ENCODE data around the gene KAT7. TPM values are rescaled to one million over a fixed set of nuclear protein-coding genes. Genes with fewer than 3 reads are reported as not detected.

The KAT7 gene
- total and polyA plus RNA-seq, 2 of the 8 experiments (the other 6 are each of a cell fraction or from before 2014, with no cell fraction given): 90.9 to 139 TPM

DNA sequence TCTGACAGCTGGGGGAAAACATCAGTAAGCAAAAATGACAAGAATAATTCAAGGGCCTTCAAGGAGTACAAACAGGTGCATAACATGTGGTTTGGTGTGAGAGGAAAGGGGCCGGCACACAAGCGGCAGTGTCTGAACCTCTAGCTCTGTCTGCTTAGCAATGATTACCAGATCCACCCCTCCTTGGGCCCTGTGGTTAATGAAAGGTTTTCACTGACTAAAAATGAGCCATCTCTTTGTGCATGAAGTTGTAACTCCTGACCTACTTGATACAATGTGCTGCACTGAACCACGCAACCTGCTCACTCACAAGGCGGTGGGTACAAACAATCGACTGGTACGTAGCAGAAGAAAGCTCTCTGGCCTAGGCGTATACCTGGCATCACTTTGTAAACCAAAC lies 39.7 kb upstream of the KAT7 start:
- CTCF ChIA-PET (ENCODE audit: partially characterized antibody): interaction anchor here (1.1 kb wide), 1 partner anchor 45 kb away, joined by 3 read pairs; no protein-coding TSS in a partner anchor
- H4K91ac ChIP-seq (replicated peaks; ENCODE audit: insufficient read length, low read length): no peak overlapping the region
- WGBS, 2 experiments (ENCODE audit: extremely low coverage in 1 of 2, insufficient coverage in 1 of 2, insufficient read length in 1 of 2, insufficient replicate concordance in 2 of 2, low coverage in 1 of 2, low lambda C conversion rate in 2 of 2, missing lambda C conversion rate in 1 of 2): 92% methylated on average over 7 of the region's 7 CpGs; no CpG with 5 or more reads in 1 of the 2 experiments
- TF ChIP-seq CTBP2 (IDR thresholded peaks at IDR 0.05; ENCODE audit: borderline replicate concordance, insufficient read depth, insufficient read length, low read length): no peak
- no peak for TF ChIP-seq BACH1 (IDR thresholded peaks at IDR 0.05; ENCODE audit: low read length)
- TF ChIP-seq, protein P1, sequence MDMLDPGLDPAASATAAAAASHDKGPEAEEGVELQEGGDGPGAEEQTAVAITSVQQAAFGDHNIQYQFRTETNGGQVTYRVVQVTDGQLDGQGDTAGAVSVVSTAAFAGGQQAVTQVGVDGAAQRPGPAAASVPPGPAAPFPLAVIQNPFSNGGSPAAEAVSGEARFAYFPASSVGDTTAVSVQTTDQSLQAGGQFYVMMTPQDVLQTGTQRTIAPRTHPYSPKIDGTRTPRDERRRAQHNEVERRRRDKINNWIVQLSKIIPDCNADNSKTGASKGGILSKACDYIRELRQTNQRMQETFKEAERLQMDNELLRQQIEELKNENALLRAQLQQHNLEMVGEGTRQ (IDR thresholded peaks at IDR 0.05; ENCODE audit: low read length): no peak
- TF ChIP-seq JUND (IDR thresholded peaks at IDR 0.05; ENCODE audit: low read length): no peak
- TF ChIP-seq SP2 (IDR thresholded peaks at IDR 0.05; ENCODE audit: low read length): no peak
- TF ChIP-seq KDM4A (IDR thresholded peaks at IDR 0.05; ENCODE audit: low read depth, low read length, severe bottlenecking): no peak
- TF ChIP-seq POLR2A (IDR thresholded peaks at IDR 0.05; ENCODE audit: control extremely low read depth in 1 of 2, low read depth in 2 of 2, low read length in 2 of 2): no peak
- no peak for TF ChIP-seq SRF (IDR thresholded peaks at IDR 0.05; ENCODE audit: low read depth, low read length)
- TF ChIP-seq PHF8 (conservative IDR thresholded peaks at IDR 0.05; ENCODE audit: low read depth, low read length): no peak
- no peak for TF ChIP-seq ASH2L (IDR thresholded peaks at IDR 0.05; ENCODE audit: low read length)
- no peak for TF ChIP-seq CHD2 (IDR thresholded peaks at IDR 0.05; ENCODE audit: low read length)
- TF ChIP-seq HDAC2 (IDR thresholded peaks at IDR 0.05; ENCODE audit: borderline replicate concordance in 1 of 2, low read depth in 2 of 2, low read length in 2 of 2): no peak
- no peak for TF ChIP-seq RBBP5 (IDR thresholded peaks at IDR 0.05; ENCODE audit: borderline replicate concordance, low read depth, low read length)

More for the DNA sequence above, 39.7 kb upstream of the KAT7 start:
- H2BK120ac ChIP-seq (replicated peaks; ENCODE audit: low read depth, low read length): no peak overlapping the region
- H3K23me2 ChIP-seq (ENCODE audit: low read depth, low read length): no peaks in the 10 kb centered on the region
- peaks cover 0 to 2% (median 0%) of the 10 kb centered on the region in 4 experiments; a peak in 2 of 7 replicates for H3K4me1 ChIP-seq (replicated peaks in 1 of 4; ENCODE audit: control insufficient read depth in 3 of 4, insufficient read depth in 4 of 4, low read length in 3 of 4)
- FAIRE-seq (no peak), DNase-seq (ENCODE audit: low read depth in 1 of 2, low spot score in 2 of 2) (no peak)
- H3K4ac ChIP-seq (replicated peaks; ENCODE audit: insufficient read length, low read depth, low read length): no peak overlapping the region
- no peak overlapping the region for H3K9ac ChIP-seq (replicated peaks in 1 of 4; ENCODE audit: extremely low read depth in 1 of 4, low read depth in 3 of 4, low read length in 3 of 4)
- peaks cover 0 to 15% of the 10 kb centered on the region in 2 experiments for H4K20me1 ChIP-seq (replicated peaks in 1 of 2; ENCODE audit: control insufficient read depth in 1 of 2, insufficient read depth in 2 of 2, low read length in 2 of 2)
- H3K9me3 ChIP-seq (ENCODE audit: insufficient read depth in 2 of 2, low read depth in 1 of 2, low read length in 1 of 2): no peaks in the 10 kb centered on the region
- no peak overlapping the region for H4K5ac ChIP-seq (ENCODE audit: insufficient read length, low read depth, low read length)
- H4K8ac ChIP-seq (ENCODE audit: extremely low read depth, insufficient read depth, low read length): no peak overlapping the region
- peaks cover 0 to 44% of the 10 kb centered on the region in 2 experiments; a peak in 3 of 4 replicates for H3K79me2 ChIP-seq (ENCODE audit: control insufficient read depth in 1 of 2, insufficient read depth in 2 of 2, low read length in 2 of 2)
- no peak overlapping the region for H3K27ac ChIP-seq (ENCODE audit: low read depth, low read length)
- H2BK12ac ChIP-seq (ENCODE audit: low read depth, low read length): no peak overlapping the region
- H3K4me3 ChIP-seq (ENCODE audit: extremely low read depth in 1 of 4, insufficient read depth in 2 of 4, low read depth in 3 of 4, low read length in 4 of 4): no peak overlapping the region
- H2AK5ac ChIP-seq (ENCODE audit: low read depth, low read length): no peak overlapping the region
- no peak overlapping the region for H3K56ac ChIP-seq (replicated peaks; ENCODE audit: insufficient read length, low read depth, low read length)
- H3K18ac ChIP-seq (ENCODE audit: extremely low read depth, low read length): no peak overlapping the region
- H2AFZ ChIP-seq (ENCODE audit: low read length): no peak overlapping the region
- H2BK20ac ChIP-seq (ENCODE audit: low read length): no peak overlapping the region
- no peak overlapping the region for H3K23ac ChIP-seq (ENCODE audit: insufficient read length)
- no peak overlapping the region for H3K14ac ChIP-seq (ENCODE audit: insufficient read length)
- H3K79me1 ChIP-seq (ENCODE audit: low read depth, low read length): peaks cover 2% of the 10 kb centered on the region; the same call in 1 of the 2 replicates
- H3K36me3 ChIP-seq (ENCODE audit: control insufficient read depth in 2 of 4, insufficient read depth in 4 of 4, low read length in 3 of 4): peaks cover 0 to 4% (median 0%) of the 10 kb centered on the region in 4 experiments; a peak in 3 of 8 replicates
- no peak overlapping the region for H3K4me2 ChIP-seq (ENCODE audit: insufficient read depth in 1 of 2, low read depth in 2 of 2, low read length in 2 of 2)
- POLR2A ChIA-PET (ENCODE audit: partially characterized antibody): interaction anchor here (0.8 to 3.0 kb wide), 2 partner anchors 15 to 39 kb away, joined by 4 to 17 read pairs; partner anchors contain the start of genes FAM117A and KAT7
- no peak overlapping the region for H2BK15ac ChIP-seq (ENCODE audit: low read length)
- H2BK5ac ChIP-seq (ENCODE audit: low read depth, low read length): no peak overlapping the region
- no peaks in the 10 kb centered on the region for H3K27me3 ChIP-seq (replicated peaks in 1 of 4; ENCODE audit: control insufficient read depth in 3 of 4, extremely low read depth in 1 of 4, insufficient read depth in 3 of 4, low read length in 3 of 4)

Data from H1 (cell line).